Stimulated activated CD4-positive, alpha-beta T cell treated with anti-CD3 and anti-CD28 coated beads, Interleukin-1b, Interleukin-23, amount 100 ng/mL, for 48 hours (primary cell): ENCODE data around the gene CEACAM4.

Experiments used
- DNase-seq: peaks from one replicate; pipeline ENCODE4 v3.0.0-alpha.2; 2020

Gene CEACAM4

DNA sequence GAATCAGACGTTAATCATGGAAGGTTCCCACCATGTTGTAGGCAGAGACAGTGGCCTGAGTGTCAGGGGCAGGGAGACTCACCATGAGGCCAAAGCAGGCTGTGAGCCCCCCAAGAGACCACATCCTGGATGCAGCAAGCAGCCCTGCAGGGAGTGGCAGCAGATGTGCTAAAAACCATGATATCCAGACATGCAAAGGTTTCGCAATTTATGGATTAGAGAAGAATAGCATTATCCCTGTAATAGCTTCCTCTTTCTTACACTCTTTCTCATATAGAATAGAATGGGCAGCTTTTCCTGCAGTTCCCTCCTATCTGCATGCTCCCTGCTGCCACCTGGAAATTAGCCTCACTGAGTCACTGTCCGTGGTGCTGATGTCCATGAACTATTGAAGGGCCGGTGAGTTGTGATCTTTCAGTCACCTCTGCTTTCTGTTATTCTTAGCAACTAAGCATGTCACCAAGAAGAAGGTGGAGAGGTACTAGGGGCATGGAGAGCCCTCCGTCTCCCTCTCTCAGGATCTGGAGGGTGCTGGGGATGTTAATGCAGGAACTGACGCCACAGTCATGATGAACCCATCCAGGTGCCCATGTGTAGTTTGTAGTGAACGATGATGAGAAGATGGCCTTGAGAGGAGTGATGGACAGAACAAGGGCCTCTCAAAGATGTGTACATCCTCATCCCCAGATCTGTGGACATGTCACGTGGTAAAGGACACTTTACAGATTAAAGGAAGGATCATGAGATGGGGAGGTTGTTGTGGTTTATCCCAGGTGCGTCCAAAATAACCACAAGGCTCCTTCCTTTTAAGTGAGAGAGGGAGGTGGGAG, 9.9 kb downstream of the CEACAM4 start:
- DNase-seq, result no peak

DNA sequence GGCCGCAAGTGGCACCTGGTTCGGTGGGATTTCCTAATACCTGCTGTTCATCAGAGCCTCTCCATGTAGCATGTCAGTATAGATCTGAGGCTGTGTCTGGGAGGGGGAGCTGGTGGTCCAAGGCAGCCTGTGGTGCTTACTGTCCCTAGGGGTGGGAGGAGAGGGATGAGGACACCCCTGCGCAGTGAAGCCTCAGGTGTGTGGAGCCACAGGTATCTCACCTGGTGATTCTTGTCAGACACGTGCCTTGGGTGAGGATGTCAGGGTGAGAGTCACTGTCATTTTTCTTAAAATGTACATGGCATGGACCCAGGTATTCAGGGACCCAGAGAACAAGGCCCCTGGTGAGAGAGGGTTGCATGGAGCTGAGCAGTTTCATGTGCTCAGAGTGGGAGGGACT, 11.7 kb downstream of the CEACAM4 start:
- no peak for DNase-seq

DNA sequence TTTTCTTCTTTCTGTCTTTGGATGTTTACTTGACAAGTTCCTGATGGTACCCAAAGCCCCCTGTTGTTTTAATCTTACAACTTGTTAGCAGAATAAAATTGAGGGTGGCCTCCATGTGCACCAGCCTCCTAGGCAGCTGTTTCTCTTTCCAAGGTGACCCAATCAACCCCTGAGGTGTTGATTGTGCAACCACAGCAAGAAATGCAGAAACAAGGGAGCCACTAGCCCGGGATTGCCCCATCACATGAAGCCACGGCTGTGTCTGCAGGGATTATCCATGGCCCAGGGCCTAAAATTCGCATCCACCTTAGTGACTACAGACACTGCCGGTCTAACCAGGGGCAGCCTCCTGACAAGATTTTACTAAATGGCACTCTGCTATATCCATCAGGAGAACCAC, 14.4 kb downstream of the CEACAM4 start:
- DNase-seq, result no peak

- no peak for DNase-seq
Measured at GRCh38 chr19:41610789-41611188, 16.1 kb downstream of the CEACAM4 start.

DNA sequence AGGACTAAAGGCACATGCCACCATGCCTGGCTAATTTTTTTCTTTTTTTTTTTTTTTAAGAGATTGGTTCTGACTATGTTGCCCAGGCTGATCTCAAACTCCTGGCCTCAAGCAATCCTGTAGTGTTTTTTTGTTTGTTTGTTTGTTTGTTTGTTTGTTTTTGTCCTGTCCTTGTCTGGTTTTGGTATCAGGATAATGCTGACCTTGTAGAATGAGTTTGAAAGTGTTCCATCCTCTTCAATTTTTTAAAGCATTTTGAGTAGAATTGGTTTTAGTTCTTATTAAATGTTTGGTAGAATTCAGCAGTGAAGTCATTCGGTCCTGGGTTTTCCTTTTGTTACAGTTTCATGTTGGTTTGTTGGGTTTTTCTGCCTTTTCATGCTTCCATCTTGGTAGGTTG, 19.2 kb downstream of the CEACAM4 start:
- DNase-seq, result no peak

DNA sequence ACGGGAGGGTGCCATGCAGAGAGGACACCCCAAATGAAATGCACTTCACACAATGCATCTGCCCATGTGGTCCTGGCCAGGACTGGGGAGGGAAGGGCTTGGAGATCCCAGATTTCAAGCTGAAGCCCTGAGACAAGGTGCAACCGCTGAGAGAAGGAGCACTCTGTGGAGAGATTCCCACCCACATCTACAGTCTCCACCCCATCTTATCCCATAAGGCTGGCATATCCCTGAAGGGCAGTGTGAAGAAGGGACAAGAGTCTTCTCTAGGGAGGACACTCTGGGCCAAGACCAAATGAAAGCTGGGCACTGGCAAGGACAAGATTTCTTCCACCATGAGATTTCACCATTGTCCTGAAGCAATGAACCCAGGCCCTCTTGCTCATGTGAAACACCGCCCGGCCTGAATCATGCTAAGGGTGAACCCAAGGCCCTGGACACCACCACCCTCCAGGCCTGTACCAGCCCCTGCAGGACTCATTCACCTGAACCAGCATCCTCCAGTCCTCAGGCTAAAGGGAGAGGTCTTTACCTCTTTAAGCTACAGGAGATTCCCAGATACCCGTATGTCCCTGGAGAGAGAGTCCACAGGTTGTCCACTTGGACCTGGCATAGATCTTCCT, 20.5 kb downstream of the CEACAM4 start:
- DNase-seq, result no peak

DNA sequence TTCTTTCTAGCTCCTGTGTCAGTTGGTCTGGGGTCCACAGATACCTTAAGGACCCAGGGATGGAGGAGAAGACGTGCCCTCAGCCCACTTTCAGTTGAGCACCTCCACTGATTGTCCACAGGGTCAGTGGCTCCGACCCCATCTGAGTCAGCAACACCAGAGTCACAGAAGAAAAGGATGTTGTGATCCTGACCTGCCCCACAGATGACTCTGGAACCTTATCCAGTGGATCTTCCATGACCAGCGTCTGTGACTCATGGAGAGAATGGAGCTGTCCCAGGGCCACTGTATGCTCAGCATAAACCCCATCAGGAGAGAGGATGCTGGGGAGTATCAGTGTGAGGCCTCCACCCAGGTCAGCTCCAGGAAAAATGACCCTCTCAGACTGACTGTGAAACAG, 22.0 kb downstream of the CEACAM4 start:
- DNase-seq, result no peak

GRCh38 chr19:41601771-41602170, 25.1 kb downstream of the CEACAM4 start:
- no peak for DNase-seq

DNA sequence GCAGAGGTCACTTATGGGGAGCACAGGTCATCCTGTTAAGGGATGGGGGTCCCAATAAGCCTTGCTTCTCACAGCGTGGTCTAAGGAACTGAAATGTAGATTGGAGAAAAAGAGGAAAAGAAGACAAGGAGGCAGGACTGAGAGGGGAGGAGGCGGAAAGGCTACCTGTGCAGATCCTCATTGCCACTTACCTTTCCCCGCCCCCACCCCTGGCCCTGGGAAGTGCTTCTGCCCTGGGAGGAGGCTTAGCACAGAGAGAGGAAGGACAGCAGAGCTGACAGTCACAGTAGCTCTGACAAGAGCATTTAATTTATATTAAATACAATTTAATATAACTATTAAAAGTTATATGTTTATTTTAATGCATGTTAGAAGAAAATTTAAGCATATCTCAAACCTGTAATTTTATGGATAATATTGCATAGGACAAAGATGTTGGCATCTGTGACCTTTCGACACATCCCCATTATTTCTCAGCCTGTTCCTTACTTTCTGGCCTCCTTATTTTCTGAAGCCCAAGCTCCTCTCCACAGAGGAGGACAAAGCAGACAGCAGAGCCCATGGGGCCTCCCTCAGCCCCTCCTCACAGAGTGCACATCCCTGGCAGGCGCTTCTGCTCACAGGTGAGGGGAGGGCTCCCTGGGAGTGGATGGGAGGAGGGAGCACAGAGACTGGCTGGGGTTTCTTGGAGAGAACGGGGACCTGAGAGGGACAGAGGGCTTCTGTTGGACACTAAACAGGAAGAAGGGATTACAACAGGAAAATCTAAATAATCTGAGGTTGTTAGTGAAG, 27.5 kb downstream of the CEACAM4 start:
- no peak for DNase-seq

- DNase-seq, result peak; percentile 77
Measured at GRCh38 chr19:41597600-41598041, 29.3 kb downstream of the CEACAM4 start.

GRCh38 chr19:41595890-41596280, 31.0 kb downstream of the CEACAM4 start:
- DNase-seq, result no peak

DNA sequence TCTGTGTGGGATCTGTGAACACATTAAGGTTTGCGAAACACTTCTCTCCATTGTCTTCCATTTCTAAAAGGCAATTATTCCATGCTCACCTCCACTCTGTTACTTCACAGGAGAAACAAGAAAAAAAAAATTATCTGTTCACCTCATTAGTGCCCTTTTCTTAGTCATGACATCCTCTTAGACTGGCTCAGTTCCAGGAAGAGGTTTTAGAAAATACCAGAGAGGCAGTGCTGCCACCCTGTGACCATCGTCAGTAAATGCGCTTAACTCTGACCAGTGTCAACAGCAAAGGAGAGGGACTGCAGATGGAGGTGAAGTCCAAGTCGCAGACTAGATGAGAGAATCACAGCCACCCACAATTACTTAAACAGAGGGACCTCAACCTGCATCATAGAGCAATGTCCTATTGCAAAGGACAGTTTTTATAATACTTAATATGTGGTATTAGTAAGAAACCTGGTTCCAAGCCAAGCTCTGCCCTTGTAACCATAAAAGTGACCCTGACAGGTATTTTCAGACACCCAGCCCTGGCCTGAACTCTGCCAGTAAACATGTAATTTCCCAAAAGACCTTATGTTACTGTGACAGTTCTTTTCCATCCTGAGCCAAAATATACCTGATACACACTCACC, 31.5 kb downstream of the CEACAM4 start:
- DNase-seq, result peak; percentile 67

- no peak for DNase-seq
Measured at GRCh38 chr19:41591951-41592562, 34.8 kb downstream of the CEACAM4 start.

DNA sequence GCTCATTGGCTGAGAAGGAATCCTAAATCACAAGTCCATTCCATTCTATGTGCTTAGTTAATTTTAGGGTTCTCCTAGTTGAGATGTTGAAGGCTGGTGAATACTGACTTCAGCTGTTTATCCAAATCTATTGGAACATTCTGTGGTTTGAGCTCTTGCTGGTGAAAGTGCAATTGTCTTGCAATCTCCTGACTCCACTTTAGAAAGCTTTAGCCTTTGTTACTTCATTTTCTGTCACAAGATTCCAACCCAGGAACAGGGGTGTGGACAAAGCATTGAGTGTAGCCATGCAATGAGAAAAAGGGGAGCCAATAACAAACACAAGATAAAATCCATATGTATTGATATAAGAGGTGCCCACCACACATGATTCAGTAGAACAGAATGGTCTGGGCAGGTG, 35.9 kb downstream of the CEACAM4 start:
- DNase-seq, result no peak

- no peak for DNase-seq
Measured at GRCh38 chr19:41589371-41589770, 37.5 kb downstream of the CEACAM4 start.

- no peak for DNase-seq
Measured at GRCh38 chr19:41588497-41589209, 38.2 kb downstream of the CEACAM4 start.

GRCh38 chr19:41587838-41588210, 39.0 kb downstream of the CEACAM4 start:
- no peak for DNase-seq

- DNase-seq, result no peak
Measured at GRCh38 chr19:41587101-41587837, 39.6 kb downstream of the CEACAM4 start.

GRCh38 chr19:41586064-41586463, 40.8 kb downstream of the CEACAM4 start:
- no peak for DNase-seq

- DNase-seq, result no peak
Measured at GRCh38 chr19:41584931-41585330, 41.9 kb downstream of the CEACAM4 start.

- DNase-seq, result no peak
Measured at GRCh38 chr19:41584260-41584810, 42.5 kb downstream of the CEACAM4 start.
